CD4-positive, alpha-beta T cell (primary cell): ENCODE data around the gene LGI1. TPM values are rescaled to one million over a fixed set of nuclear protein-coding genes. Genes with fewer than 3 reads are reported as not detected.

Source experiments
- ATAC-seq: fragments of 200-7000 bp; cut with Tn5 transposase; one replicate; pipeline ENCODE4 v1.10.0; 2022; ENCODE audit warnings: mild to moderate bottlenecking; ENCODE audit not compliant: poor library complexity
- CTCF ChIA-PET: fragments of 350-600 bp; sonication (Branson Sonifier 250); formaldehyde crosslinking; loops from one replicate; lab custom pipeline; 2021; ENCODE audit warnings: antibody characterized with exemption, inconsistent platforms; lab: Charles Lee
- POLR2A ChIA-PET: fragments of 350-600 bp; sonication (Branson Sonifier 250); formaldehyde crosslinking; loops from one replicate; lab custom pipeline; 2021; ENCODE audit warnings: antibody characterized with exemption, inconsistent platforms; lab: Charles Lee
- DNase-seq, 14 experiments: peaks; one replicate each; pipeline ENCODE4 v3.0.0-alpha.2; 2013 to 2020; ENCODE audit warnings: mixed read lengths in 2 of 14
- H3K27ac ChIP-seq, 2 donors: one replicate each; pipeline versions ENCODE4 v1.5.1 to v1.7.0; 2013; ENCODE audit warnings: low read length in 2 of 2, low read depth in 1 of 2, mild to moderate bottlenecking in 1 of 2
- H3K27me3 ChIP-seq, 2 experiments: 1 replicate in 1 of 2; 2 replicates in 1 of 2; pipeline versions ENCODE4 v1.6.1 to v1.7.0; 2013; ENCODE audit warnings: low read length in 2 of 2, control low read depth in 1 of 2, mild to moderate bottlenecking in 1 of 2, moderate library complexity in 1 of 2; ENCODE audit not compliant: insufficient read depth in 2 of 2, control insufficient read depth in 1 of 2
- H3K36me3 ChIP-seq: one replicate; pipeline ENCODE4 v1.6.1; 2013; ENCODE audit warnings: low read length, control low read depth; ENCODE audit not compliant: insufficient read depth
- H3K4me1 ChIP-seq: one replicate; pipeline ENCODE4 v1.6.1; 2013; ENCODE audit warnings: low read length, control low read depth; ENCODE audit not compliant: insufficient read depth
- H3K4me3 ChIP-seq: one replicate; pipeline ENCODE4 v1.5.1; 2013; ENCODE audit warnings: mild to moderate bottlenecking, low read length, moderate library complexity
- H3K9me3 ChIP-seq, 2 experiments: 1 replicate in 1 of 2; 2 replicates in 1 of 2; pipeline versions ENCODE4 v1.6.1 to v1.7.0; 2013; ENCODE audit warnings: low read length in 2 of 2, mild to moderate bottlenecking in 2 of 2, control low read depth in 1 of 2, moderate library complexity in 1 of 2; ENCODE audit not compliant: control insufficient read depth in 1 of 2, insufficient read depth in 1 of 2
- H3K27ac Mint-ChIP-seq: one replicate; pipeline ENCODE4 v1.8.0; 2020; ENCODE audit warnings: mixed read lengths
- H3K27me3 Mint-ChIP-seq: one replicate; pipeline ENCODE4 v1.8.0; 2021; ENCODE audit warnings: mixed read lengths
- H3K36me3 Mint-ChIP-seq: one replicate; pipeline ENCODE4 v1.8.0; 2021; ENCODE audit warnings: low read depth, mixed read lengths
- H3K4me1 Mint-ChIP-seq: one replicate; pipeline ENCODE4 v1.8.0; 2021; ENCODE audit warnings: low read depth, mixed read lengths
- H3K4me3 Mint-ChIP-seq: one replicate; pipeline ENCODE4 v1.8.0; 2020; ENCODE audit warnings: mild to moderate bottlenecking, mixed read lengths
- H3K9me3 Mint-ChIP-seq: one replicate; pipeline ENCODE4 v1.8.0; 2020; ENCODE audit warnings: mixed read lengths
- intact Hi-C, 2 experiments: fragments of 100-400 bp; cut with DNase I in 1 of 2; cut with micrococcal nuclease in 1 of 2; formaldehyde crosslinking; loops; one replicate each; pipeline versions ENCODE4 v1.15.1 to v1.9.0; 2023 to 2025; cut with DNase I, micrococcal nuclease
- total RNA-seq, 174 experiments: library from RNA in 2 of 174; stranded (reverse) in 2 of 174; gene quantifications; one replicate each; pipeline ENCODE4 v1.2.3 and lab custom pipeline; 2021 to 2026
- TF ChIP-seq, protein P1 (sequence below): fragments of 200-600 bp; IDR thresholded peaks from one replicate; pipeline ENCODE4 v1.8.0; 2022; ENCODE audit warnings: antibody characterized with exemption, mild to moderate bottlenecking

The LGI1 gene
- total RNA-seq, 2 experiments from 2014 or later = not detected

DNA sequence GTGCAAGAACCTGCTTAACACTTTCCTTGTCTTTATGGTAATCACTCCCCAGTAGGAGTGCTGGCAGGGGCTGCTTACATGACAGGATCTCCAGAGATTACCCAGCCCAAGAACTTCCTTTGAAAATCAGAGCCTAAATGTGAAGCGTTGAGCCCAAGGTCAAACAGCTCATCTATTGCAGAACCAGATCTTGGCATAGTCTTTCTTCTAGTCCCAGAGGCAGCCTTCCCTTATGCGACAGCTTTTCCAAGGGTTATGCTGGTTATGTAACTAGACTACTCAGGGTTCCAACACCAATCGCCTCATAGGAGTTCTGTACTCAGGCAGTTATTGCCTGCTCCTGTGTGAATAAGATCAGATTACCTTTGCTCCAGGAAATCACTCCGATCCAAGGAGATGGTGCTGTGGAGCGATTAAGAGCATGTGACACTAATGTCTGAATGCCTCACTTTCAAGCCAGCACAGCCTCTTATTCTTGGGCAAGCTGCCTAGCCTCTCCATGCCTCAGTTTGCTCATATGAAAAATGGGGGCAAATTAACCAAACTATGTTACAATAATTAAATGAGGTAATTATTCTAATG lies 8.4 kb upstream of the LGI1 start:
- H3K4me3 Mint-ChIP-seq = no peak overlapping the region
- intact Hi-C loops = no loop called here
- TF ChIP-seq, protein P1, sequence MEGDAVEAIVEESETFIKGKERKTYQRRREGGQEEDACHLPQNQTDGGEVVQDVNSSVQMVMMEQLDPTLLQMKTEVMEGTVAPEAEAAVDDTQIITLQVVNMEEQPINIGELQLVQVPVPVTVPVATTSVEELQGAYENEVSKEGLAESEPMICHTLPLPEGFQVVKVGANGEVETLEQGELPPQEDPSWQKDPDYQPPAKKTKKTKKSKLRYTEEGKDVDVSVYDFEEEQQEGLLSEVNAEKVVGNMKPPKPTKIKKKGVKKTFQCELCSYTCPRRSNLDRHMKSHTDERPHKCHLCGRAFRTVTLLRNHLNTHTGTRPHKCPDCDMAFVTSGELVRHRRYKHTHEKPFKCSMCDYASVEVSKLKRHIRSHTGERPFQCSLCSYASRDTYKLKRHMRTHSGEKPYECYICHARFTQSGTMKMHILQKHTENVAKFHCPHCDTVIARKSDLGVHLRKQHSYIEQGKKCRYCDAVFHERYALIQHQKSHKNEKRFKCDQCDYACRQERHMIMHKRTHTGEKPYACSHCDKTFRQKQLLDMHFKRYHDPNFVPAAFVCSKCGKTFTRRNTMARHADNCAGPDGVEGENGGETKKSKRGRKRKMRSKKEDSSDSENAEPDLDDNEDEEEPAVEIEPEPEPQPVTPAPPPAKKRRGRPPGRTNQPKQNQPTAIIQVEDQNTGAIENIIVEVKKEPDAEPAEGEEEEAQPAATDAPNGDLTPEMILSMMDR = no peak

DNA sequence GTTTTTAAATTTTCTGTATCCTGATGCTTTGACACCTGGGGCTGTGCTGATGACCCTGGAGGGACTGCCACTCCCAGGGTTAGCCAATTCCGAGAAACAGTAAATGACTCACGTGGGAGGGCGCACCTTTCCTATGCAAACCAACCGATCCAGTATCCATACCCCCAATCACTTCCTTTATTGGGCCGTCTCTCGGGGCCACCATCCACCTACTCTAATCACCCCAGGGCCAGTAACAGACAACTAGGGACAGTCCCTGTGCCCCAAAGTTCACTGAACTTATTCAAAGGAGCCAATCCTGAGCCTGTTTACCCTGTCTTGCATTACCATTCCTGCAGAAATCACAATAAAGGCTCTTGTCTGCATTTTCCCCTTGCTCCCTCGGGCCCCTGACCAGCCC lies 6.6 kb upstream of the LGI1 start:
- no peak for ATAC-seq
- Histone ChIP-seq H3K36me3 (no peaks in the 10 kb centered on the region), H3K9me3 (no peaks in the 10 kb centered on the region), H3K27me3 (peaks cover 0 to 9% of the 10 kb centered on the region in 2 experiments), H3K27ac (no peak overlapping the region), H3K4me1 (peaks cover 3% of the 10 kb centered on the region), H3K4me3 (no peak overlapping the region)
- POLR2A ChIA-PET = no interaction called here
- Mint-ChIP-seq H3K9me3 (no peaks in the 10 kb centered on the region), H3K4me1 (no peaks in the 10 kb centered on the region), H3K36me3 (no peaks in the 10 kb centered on the region), H3K4me3 (no peak overlapping the region), H3K27ac (no peak overlapping the region), H3K27me3 (peaks cover 23% of the 10 kb centered on the region)
- intact Hi-C loops = no loop called here
- CTCF ChIA-PET = no interaction called here
- DNase-seq = no peak
- TF ChIP-seq, protein P1 = no peak

More for the DNA sequence above, 8.4 kb upstream of the LGI1 start:
- no peaks in the 10 kb centered on the region for H3K4me1 Mint-ChIP-seq
- CTCF ChIA-PET = no interaction called here
- Histone ChIP-seq H3K4me3 (no peak overlapping the region), H3K27me3 (peaks cover 0 to 9% of the 10 kb centered on the region in 2 experiments), H3K36me3 (no peaks in the 10 kb centered on the region), H3K9me3 (no peaks in the 10 kb centered on the region), H3K4me1 (peaks cover 3% of the 10 kb centered on the region), H3K27ac (no peak overlapping the region)
- no peaks in the 10 kb centered on the region for H3K9me3 Mint-ChIP-seq
- no peak for ATAC-seq
- POLR2A ChIA-PET = no interaction called here
- DNase-seq = no peak
- no peak overlapping the region for H3K27ac Mint-ChIP-seq
- peaks cover 20% of the 10 kb centered on the region for H3K27me3 Mint-ChIP-seq
- no peaks in the 10 kb centered on the region for H3K36me3 Mint-ChIP-seq

DNA sequence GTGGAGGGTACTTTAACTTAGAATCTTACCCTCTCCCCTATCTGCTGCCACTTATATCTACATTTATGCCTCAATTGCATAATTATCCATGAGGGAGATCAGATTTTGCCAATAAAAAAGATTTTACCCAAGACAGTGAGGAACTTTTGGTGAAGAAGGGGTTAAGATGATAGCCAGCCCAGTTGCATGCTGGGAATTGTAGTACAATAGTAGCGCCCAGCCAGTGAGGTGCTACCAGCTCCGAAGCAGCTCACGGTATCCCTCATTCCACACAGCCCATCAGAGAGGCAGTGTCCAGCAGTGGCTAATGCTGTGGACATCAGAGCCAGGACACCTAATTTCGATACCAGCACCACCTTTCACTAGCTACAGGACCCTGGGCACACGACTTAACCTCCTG lies 5.9 kb upstream of the LGI1 start:
- ChIA-PET POLR2A (no interaction called here), CTCF (no interaction called here)
- no peaks in the 10 kb centered on the region for H3K4me1 Mint-ChIP-seq
- DNase-seq (peak in 4 of 14 experiments; percentile 11 to 38 (median 26)), ATAC-seq (peak; percentile 65)
- no peak overlapping the region for H3K27ac Mint-ChIP-seq
- no peaks in the 10 kb centered on the region for H3K9me3 Mint-ChIP-seq
- H3K36me3 Mint-ChIP-seq = no peaks in the 10 kb centered on the region
- H3K4me3 Mint-ChIP-seq = peak overlapping the region; percentile 59
- Histone ChIP-seq H3K9me3 (no peaks in the 10 kb centered on the region), H3K4me3 (peak overlapping the region; percentile 11), H3K27ac (no peak overlapping the region), H3K27me3 (peaks cover 0 to 9% of the 10 kb centered on the region in 2 experiments), H3K4me1 (peaks cover 3% of the 10 kb centered on the region), H3K36me3 (no peaks in the 10 kb centered on the region)
- TF ChIP-seq, protein P1 = no peak
- intact Hi-C loops = no loop called here
- peaks cover 30% of the 10 kb centered on the region for H3K27me3 Mint-ChIP-seq
